Measurements from ENCODE around the gene C6orf89. TPM values are rescaled to one million over a fixed set of nuclear protein-coding genes. Genes with fewer than 3 reads are reported as not detected.
A peak's percentile ranks its signal among the peaks of the same experiment; 100 is the strongest.

The C6orf89 gene
- total and polyA plus RNA-seq, 2 of the 8 experiments (the other 6 are each of a cell fraction or from before 2014, with no cell fraction given): 4.6 to 12.3 TPM

- Histone ChIP-seq H2BK120ac (replicated peaks; ENCODE audit: low read depth, low read length) (no peak overlapping the region), H3K79me1 (ENCODE audit: low read depth, low read length) (no peaks in the 10 kb centered on the region), H3K4me2 (ENCODE audit: insufficient read depth in 1 of 2, low read depth in 2 of 2, low read length in 2 of 2) (no peak overlapping the region), H3K4ac (replicated peaks; ENCODE audit: insufficient read length, low read depth, low read length) (no peak overlapping the region), H2AK5ac (ENCODE audit: low read depth, low read length) (0 out of 2 replicates have a peak overlapping the region, but pooled peaks have one; percentile 24), H2BK5ac (ENCODE audit: low read depth, low read length) (no peak overlapping the region), H3K4me3 (ENCODE audit: extremely low read depth in 1 of 4, insufficient read depth in 2 of 4, low read depth in 3 of 4, low read length in 4 of 4) (no peak overlapping the region), H2BK15ac (ENCODE audit: low read length) (no peak overlapping the region), H2BK12ac (ENCODE audit: low read depth, low read length) (no peak overlapping the region), H4K20me1 (replicated peaks in 1 of 2; ENCODE audit: control insufficient read depth in 1 of 2, insufficient read depth in 2 of 2, low read length in 2 of 2) (peaks cover 0 to 2% of the 10 kb centered on the region in 2 experiments), H3K79me2 (ENCODE audit: control insufficient read depth in 1 of 2, insufficient read depth in 2 of 2, low read length in 2 of 2) (no peaks in the 10 kb centered on the region), H4K5ac (ENCODE audit: insufficient read length, low read depth, low read length) (no peak overlapping the region), H3K14ac (ENCODE audit: insufficient read length) (no peak overlapping the region), H3K18ac (ENCODE audit: extremely low read depth, low read length) (no peak overlapping the region), H3K9me3 (ENCODE audit: insufficient read depth in 2 of 2, low read depth in 1 of 2, low read length in 1 of 2) (no peaks in the 10 kb centered on the region), H3K27ac (ENCODE audit: low read depth, low read length) (no peak overlapping the region), H4K8ac (ENCODE audit: extremely low read depth, insufficient read depth, low read length) (no peak overlapping the region), H3K23ac (ENCODE audit: insufficient read length) (no peak overlapping the region), H3K27me3 (replicated peaks in 1 of 4; ENCODE audit: control insufficient read depth in 3 of 4, extremely low read depth in 1 of 4, insufficient read depth in 3 of 4, low read length in 3 of 4) (peaks cover 6 to 30% (median 20%) of the 10 kb centered on the region in 4 experiments), H3K56ac (replicated peaks; ENCODE audit: insufficient read length, low read depth, low read length) (no peak overlapping the region), H2BK20ac (ENCODE audit: low read length) (no peak overlapping the region), H3K23me2 (ENCODE audit: low read depth, low read length) (peaks cover 14% of the 10 kb centered on the region), H3K36me3 (ENCODE audit: control insufficient read depth in 2 of 4, insufficient read depth in 4 of 4, low read length in 3 of 4) (no peaks in the 10 kb centered on the region), H3K4me1 (replicated peaks in 1 of 4; ENCODE audit: control insufficient read depth in 3 of 4, insufficient read depth in 4 of 4, low read length in 3 of 4) (peaks cover 3 to 21% (median 14%) of the 10 kb centered on the region in 4 experiments), H2AFZ (ENCODE audit: low read length) (no peak overlapping the region), H3K9ac (replicated peaks in 1 of 4; ENCODE audit: extremely low read depth in 1 of 4, low read depth in 3 of 4, low read length in 3 of 4) (no peak overlapping the region; a peak in 1 of 7 replicates), H4K91ac (replicated peaks; ENCODE audit: insufficient read length, low read length) (no peak overlapping the region)
- no peak for DNase-seq (ENCODE audit: low read depth in 1 of 2, low spot score in 2 of 2)
- POLR2A ChIA-PET (ENCODE audit: partially characterized antibody): interaction anchor here (1.1 to 1.9 kb wide), 4 partner anchors 29 to 68 kb away, joined by 3 to 5 read pairs (median 4); partner anchors contain the start of gene PPIL1
- no peak for FAIRE-seq
- CTCF ChIA-PET (ENCODE audit: partially characterized antibody): interaction anchor here (0.7 to 13.7 kb wide), 13 partner anchors 8 to 133 kb away, joined by 3 to 293 read pairs (median 5); partner anchors contain the start of gene C6orf89
- WGBS, 2 experiments (ENCODE audit: extremely low coverage in 1 of 2, insufficient coverage in 1 of 2, insufficient read length in 1 of 2, insufficient replicate concordance in 2 of 2, low coverage in 1 of 2, low lambda C conversion rate in 2 of 2, missing lambda C conversion rate in 1 of 2): 78% methylated on average over 19 of the region's 19 CpGs; no CpG with 5 or more reads in 1 of the 2 experiments
- TF ChIP-seq TEAD4 (IDR thresholded peaks at IDR 0.05; ENCODE audit: low read depth, low read length) (no peak), CHD2 (IDR thresholded peaks at IDR 0.05; ENCODE audit: low read length) (no peak), MAX (IDR thresholded peaks at IDR 0.05) (no peak), TAF1 (IDR thresholded peaks at IDR 0.05; ENCODE audit: low read depth, low read length) (no peak), POU5F1 (IDR thresholded peaks at IDR 0.05; ENCODE audit: low read depth, low read length) (no peak), RBBP5 (IDR thresholded peaks at IDR 0.05; ENCODE audit: borderline replicate concordance, low read depth, low read length) (no peak), BCL11A (IDR thresholded peaks at IDR 0.05; ENCODE audit: low read depth in 2 of 2, low read length in 2 of 2) (no peak), RAD21 (IDR thresholded peaks at IDR 0.05 in 1 of 2, conservative IDR thresholded peaks at IDR 0.05 in 1 of 2; ENCODE audit: low read depth in 2 of 2, low read length in 2 of 2) (no peak)
These were observed 41.3 kb upstream of the C6orf89 start for GRCh38 chr6:36844232-36845170.
